ENCODE measurements around the gene SERP2.

Gene SERP2

GRCh38 chr13:44411841-44412240 lies 38.2 kb downstream of the SERP2 start:
- DNase-seq (ENCODE audit: low read depth in 3 of 3) = no peak

- no peak for DNase-seq (ENCODE audit: low read depth in 3 of 3)
These were observed 38.8 kb downstream of the SERP2 start for GRCh38 chr13:44412346-44412935.

- DNase-seq (ENCODE audit: low read depth in 3 of 3) = no peak
These were observed 39.5 kb downstream of the SERP2 start for GRCh38 chr13:44413095-44413494.

- no peak for DNase-seq (ENCODE audit: low read depth in 3 of 3)
These were observed 41.1 kb downstream of the SERP2 start for GRCh38 chr13:44414716-44415115.

GRCh38 chr13:44415815-44416214 lies 42.2 kb downstream of the SERP2 start:
- DNase-seq (ENCODE audit: low read depth in 3 of 3) = no peak

- no peak for DNase-seq (ENCODE audit: low read depth in 3 of 3)
These were observed 42.7 kb downstream of the SERP2 start for GRCh38 chr13:44416301-44416700.

- no peak for DNase-seq (ENCODE audit: low read depth in 3 of 3)
These were observed 43.1 kb downstream of the SERP2 start for GRCh38 chr13:44416744-44417143.

GRCh38 chr13:44417446-44417845 lies 43.8 kb downstream of the SERP2 start:
- no peak for DNase-seq (ENCODE audit: low read depth in 3 of 3)

GRCh38 chr13:44417876-44418275 lies 44.3 kb downstream of the SERP2 start:
- no peak for DNase-seq (ENCODE audit: low read depth in 3 of 3)

GRCh38 chr13:44420376-44421220 lies 47.0 kb downstream of the SERP2 start:
- no peak for DNase-seq (ENCODE audit: low read depth in 3 of 3)

GRCh38 chr13:44421853-44422525 lies 48.4 kb downstream of the SERP2 start:
- no peak for DNase-seq (ENCODE audit: low read depth in 3 of 3)

- DNase-seq (ENCODE audit: low read depth in 3 of 3) = no peak
These were observed 49.4 kb downstream of the SERP2 start for GRCh38 chr13:44422755-44423643.

- no peak for DNase-seq (ENCODE audit: low read depth in 3 of 3)
These were observed 50.2 kb downstream of the SERP2 start for GRCh38 chr13:44423824-44424223.

GRCh38 chr13:44425041-44425814 lies 51.6 kb downstream of the SERP2 start:
- DNase-seq (ENCODE audit: low read depth in 3 of 3) = no peak

GRCh38 chr13:44425815-44426078 lies 52.1 kb downstream of the SERP2 start:
- no peak for DNase-seq (ENCODE audit: low read depth in 3 of 3)

- DNase-seq (ENCODE audit: low read depth in 3 of 3) = no peak
These were observed 52.8 kb downstream of the SERP2 start for GRCh38 chr13:44426461-44426860.

GRCh38 chr13:44429311-44429710 lies 55.7 kb downstream of the SERP2 start:
- no peak for DNase-seq (ENCODE audit: low read depth in 3 of 3)

GRCh38 chr13:44431150-44431549 lies 57.5 kb downstream of the SERP2 start:
- no peak for DNase-seq (ENCODE audit: low read depth in 3 of 3)

GRCh38 chr13:44432650-44433049 lies 59.0 kb downstream of the SERP2 start:
- no peak for DNase-seq (ENCODE audit: low read depth in 3 of 3)

- DNase-seq (ENCODE audit: low read depth in 3 of 3) = no peak
These were observed 60.5 kb downstream of the SERP2 start for GRCh38 chr13:44433863-44434765.

All from stimulated activated CD4-positive, alpha-beta T cell treated with anti-CD3 and anti-CD28 coated beads, TNF-alpha, amount 100 ng/mL, for 4 hours (primary cell).